Measurements from ENCODE around the gene LTC4S.

Gene LTC4S

DNA sequence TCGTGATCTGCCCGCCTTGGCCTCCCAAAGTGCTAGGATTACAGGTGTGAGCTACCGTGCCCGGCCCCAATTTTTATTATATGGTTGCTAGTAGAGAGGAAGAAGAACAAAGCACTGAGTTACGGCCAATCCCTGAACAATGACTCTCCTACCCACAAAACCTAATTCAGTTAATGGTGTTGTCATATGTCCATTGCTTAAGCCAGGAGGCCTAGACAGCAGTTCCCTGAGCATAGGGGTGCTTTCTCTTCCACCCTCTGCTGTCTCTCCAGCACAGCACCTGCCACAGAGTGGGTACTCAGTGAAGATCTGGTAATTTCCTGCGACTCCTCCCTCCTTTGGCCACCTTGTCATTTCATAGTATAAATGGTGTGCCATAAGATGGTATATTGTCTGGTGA, 21.4 kb upstream of the LTC4S start:
- Histone ChIP-seq H3K27ac (no peak overlapping the region), H3K36me3 (peaks cover 11% of the 10 kb centered on the region)

DNA sequence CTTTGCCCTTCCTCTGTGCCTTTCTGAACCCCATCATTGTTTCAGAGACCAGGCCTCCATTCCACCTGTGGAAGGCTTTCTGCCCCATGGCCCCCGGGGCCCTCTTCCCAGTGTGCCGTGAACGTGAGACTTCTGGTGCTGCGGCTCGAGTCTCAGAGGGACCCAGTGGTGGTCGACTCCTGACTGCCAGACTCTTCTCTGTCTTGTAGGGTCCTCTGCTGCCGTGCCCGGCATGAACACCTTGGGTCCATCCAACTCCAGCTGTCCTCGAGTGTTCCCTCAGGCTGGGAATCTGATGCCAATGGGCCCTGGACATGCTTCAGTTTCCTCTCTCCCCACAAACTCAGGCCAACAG, 20.1 kb upstream of the LTC4S start:
- TF ChIP-seq, protein P1, sequence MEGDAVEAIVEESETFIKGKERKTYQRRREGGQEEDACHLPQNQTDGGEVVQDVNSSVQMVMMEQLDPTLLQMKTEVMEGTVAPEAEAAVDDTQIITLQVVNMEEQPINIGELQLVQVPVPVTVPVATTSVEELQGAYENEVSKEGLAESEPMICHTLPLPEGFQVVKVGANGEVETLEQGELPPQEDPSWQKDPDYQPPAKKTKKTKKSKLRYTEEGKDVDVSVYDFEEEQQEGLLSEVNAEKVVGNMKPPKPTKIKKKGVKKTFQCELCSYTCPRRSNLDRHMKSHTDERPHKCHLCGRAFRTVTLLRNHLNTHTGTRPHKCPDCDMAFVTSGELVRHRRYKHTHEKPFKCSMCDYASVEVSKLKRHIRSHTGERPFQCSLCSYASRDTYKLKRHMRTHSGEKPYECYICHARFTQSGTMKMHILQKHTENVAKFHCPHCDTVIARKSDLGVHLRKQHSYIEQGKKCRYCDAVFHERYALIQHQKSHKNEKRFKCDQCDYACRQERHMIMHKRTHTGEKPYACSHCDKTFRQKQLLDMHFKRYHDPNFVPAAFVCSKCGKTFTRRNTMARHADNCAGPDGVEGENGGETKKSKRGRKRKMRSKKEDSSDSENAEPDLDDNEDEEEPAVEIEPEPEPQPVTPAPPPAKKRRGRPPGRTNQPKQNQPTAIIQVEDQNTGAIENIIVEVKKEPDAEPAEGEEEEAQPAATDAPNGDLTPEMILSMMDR (IDR thresholded peaks at IDR 0.05; ENCODE audit: low read depth, low read length): no peak
- Histone ChIP-seq H3K27ac (no peak overlapping the region), H3K4me3 (ENCODE audit: low read depth, low read length) (no peak overlapping the region), H3K27me3 (ENCODE audit: insufficient read depth, low read depth, severe bottlenecking) (no peaks in the 10 kb centered on the region), H3K9me3 (ENCODE audit: severe bottlenecking) (no peaks in the 10 kb centered on the region), H3K36me3 (peaks cover 14% of the 10 kb centered on the region)
- no peak for DNase-seq

More for the DNA sequence above, 21.4 kb upstream of the LTC4S start:
- no peak for DNase-seq
- Histone ChIP-seq H3K9me3 (ENCODE audit: severe bottlenecking) (no peaks in the 10 kb centered on the region), H3K27me3 (ENCODE audit: insufficient read depth, low read depth, severe bottlenecking) (no peaks in the 10 kb centered on the region), H3K4me3 (ENCODE audit: low read depth, low read length) (no peak overlapping the region)
- TF ChIP-seq, protein P1 (IDR thresholded peaks at IDR 0.05; ENCODE audit: low read depth, low read length): no peak

DNA sequence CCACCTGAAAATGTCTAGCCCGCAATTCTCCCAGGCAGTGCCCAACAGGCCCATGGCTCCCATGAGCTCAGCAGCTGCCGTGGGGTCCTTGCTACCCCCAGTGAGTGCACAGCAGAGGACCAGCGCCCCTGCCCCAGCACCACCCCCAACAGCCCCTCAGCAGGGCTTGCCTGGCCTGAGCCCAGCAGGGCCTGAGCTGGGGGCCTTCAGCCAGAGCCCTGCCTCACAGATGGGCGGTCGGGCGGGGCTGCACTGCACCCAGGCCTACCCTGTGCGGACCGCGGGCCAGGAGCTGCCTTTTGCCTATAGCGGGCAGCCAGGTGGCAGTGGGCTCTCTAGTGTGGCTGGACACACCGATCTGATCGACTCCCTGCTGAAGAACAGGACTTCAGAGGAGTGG, 19.3 kb upstream of the LTC4S start:
- Histone ChIP-seq H3K27ac (no peak overlapping the region), H3K9me3 (ENCODE audit: severe bottlenecking) (no peaks in the 10 kb centered on the region), H3K36me3 (peaks cover 14% of the 10 kb centered on the region), H3K4me3 (ENCODE audit: low read depth, low read length) (no peak overlapping the region), H3K27me3 (ENCODE audit: insufficient read depth, low read depth, severe bottlenecking) (no peaks in the 10 kb centered on the region)
- TF ChIP-seq, protein P1 (IDR thresholded peaks at IDR 0.05; ENCODE audit: low read depth, low read length): no peak
- no peak for DNase-seq

DNA sequence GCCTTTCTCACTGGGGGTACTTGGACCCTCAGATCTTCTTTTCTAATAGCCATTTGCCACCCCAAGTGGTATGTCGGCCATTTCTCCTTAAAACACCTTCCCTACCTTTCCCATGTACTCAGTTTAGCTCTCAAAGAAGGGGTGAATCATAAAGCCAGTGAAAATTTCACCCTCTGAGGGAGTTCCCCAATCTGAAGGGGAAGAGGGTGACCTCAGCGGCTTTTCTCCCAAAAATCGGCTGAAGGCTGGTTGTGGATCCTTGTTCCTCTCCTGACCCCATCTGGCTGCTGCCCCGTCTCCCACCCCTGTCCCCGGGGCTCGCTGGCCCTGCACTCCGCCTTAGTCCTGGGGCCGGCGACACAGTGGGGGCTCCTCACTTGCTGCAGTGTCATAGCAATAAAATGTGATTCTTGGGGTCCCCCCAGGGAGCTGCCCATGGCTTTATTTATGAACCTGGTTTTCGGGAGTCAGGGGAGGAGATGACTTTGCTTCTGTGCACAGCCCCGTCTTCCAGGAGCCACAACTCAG, 17.3 kb upstream of the LTC4S start:
- no peak for DNase-seq
- Histone ChIP-seq H3K4me3 (ENCODE audit: low read depth, low read length) (no peak overlapping the region), H3K36me3 (peaks cover 13% of the 10 kb centered on the region), H3K27me3 (ENCODE audit: insufficient read depth, low read depth, severe bottlenecking) (no peaks in the 10 kb centered on the region), H3K27ac (no peak overlapping the region), H3K9me3 (ENCODE audit: severe bottlenecking) (no peaks in the 10 kb centered on the region)
- TF ChIP-seq, protein P1 (IDR thresholded peaks at IDR 0.05; ENCODE audit: low read depth, low read length): no peak

DNA sequence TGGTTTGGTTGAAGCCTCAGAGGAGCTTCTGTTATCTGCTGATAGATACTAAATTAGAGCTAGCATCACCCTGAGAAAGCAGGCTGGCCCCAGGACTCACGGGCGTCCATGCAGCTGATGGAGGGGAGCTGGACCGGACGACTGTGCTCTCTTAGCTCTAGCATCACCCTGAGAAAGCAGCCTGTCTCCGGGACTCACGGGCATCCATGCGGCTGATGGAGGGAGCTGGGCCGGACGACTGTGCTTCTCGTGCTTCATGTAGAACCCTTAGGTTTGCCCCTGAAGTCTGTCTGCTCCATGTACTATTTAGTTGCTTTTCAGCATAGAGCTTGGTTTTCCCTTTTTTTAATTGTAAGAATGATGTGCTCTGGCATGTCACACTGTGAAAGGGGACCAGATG, 16.3 kb upstream of the LTC4S start:
- DNase-seq: no peak
- H3K27ac ChIP-seq: no peak overlapping the region
- TF ChIP-seq, protein P1 (IDR thresholded peaks at IDR 0.05; ENCODE audit: low read depth, low read length): no peak
- H3K36me3 ChIP-seq: peaks cover 3% of the 10 kb centered on the region; the same call in 1 of the 2 replicates
- no peaks in the 10 kb centered on the region for H3K9me3 ChIP-seq (ENCODE audit: severe bottlenecking)
- H3K27me3 ChIP-seq (ENCODE audit: insufficient read depth, low read depth, severe bottlenecking): no peaks in the 10 kb centered on the region
- no peak overlapping the region for H3K4me3 ChIP-seq (ENCODE audit: low read depth, low read length)

DNA sequence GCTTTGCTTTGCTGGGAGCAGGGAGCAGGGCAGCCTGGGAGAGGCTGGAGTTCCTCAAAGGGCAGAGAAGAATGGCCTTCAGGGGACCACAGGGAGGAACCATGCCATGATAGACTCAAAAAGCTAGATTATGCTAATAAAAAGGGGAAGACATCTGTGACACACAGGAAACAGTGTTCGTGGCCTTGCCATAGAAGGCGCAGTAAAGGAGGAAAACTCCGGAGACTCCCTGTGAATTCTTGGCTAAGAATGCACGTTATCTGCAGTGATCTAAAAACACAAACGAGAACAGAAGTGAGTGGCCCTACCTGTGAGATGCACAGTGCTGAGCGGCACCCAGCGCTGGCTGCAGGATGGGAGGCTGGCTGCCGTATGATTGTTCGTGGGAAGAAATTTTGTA, 15.9 kb upstream of the LTC4S start:
- H3K36me3 ChIP-seq: peaks cover 3% of the 10 kb centered on the region; the same call in 1 of the 2 replicates
- no peak overlapping the region for H3K27ac ChIP-seq
- no peaks in the 10 kb centered on the region for H3K27me3 ChIP-seq (ENCODE audit: insufficient read depth, low read depth, severe bottlenecking)

More for the DNA sequence above, 15.9 kb upstream of the LTC4S start:
- no peak for DNase-seq
- TF ChIP-seq, protein P1 (IDR thresholded peaks at IDR 0.05; ENCODE audit: low read depth, low read length): no peak
- H3K4me3 ChIP-seq (ENCODE audit: low read depth, low read length): no peak overlapping the region
- H3K9me3 ChIP-seq (ENCODE audit: severe bottlenecking): no peaks in the 10 kb centered on the region

Data from WERI-Rb-1 (cell line).